Measurements from ENCODE around the gene SPACA4. TPM values are rescaled to one million over a fixed set of nuclear protein-coding genes. Genes with fewer than 3 reads are reported as not detected.

The SPACA4 gene
- total and polyA plus RNA-seq, 9 of the 15 experiments (the other 6 are each of a cell fraction or from before 2014, with no cell fraction given) = not detected

GRCh38 chr19:48624067-48624594 is 17.6 kb downstream of the SPACA4 start (continued):
- no peak for TF ChIP-seq HBP1 (CRISPR knock-in tag; IDR thresholded peaks at IDR 0.05)
- no peak; the same call in 1 of the 2 replicates for TF ChIP-seq NFRKB (IDR thresholded peaks at IDR 0.05; ENCODE audit: low read depth)
- no peak for TF ChIP-seq MLX (CRISPR knock-in tag; conservative IDR thresholded peaks at IDR 0.05)
- TF ChIP-seq SNAPC5 (CRISPR knock-in tag; IDR thresholded peaks at IDR 0.05) = no peak
- TF ChIP-seq, protein P1, sequence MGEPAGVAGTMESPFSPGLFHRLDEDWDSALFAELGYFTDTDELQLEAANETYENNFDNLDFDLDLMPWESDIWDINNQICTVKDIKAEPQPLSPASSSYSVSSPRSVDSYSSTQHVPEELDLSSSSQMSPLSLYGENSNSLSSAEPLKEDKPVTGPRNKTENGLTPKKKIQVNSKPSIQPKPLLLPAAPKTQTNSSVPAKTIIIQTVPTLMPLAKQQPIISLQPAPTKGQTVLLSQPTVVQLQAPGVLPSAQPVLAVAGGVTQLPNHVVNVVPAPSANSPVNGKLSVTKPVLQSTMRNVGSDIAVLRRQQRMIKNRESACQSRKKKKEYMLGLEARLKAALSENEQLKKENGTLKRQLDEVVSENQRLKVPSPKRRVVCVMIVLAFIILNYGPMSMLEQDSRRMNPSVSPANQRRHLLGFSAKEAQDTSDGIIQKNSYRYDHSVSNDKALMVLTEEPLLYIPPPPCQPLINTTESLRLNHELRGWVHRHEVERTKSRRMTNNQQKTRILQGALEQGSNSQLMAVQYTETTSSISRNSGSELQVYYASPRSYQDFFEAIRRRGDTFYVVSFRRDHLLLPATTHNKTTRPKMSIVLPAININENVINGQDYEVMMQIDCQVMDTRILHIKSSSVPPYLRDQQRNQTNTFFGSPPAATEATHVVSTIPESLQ (CRISPR knock-in tag; IDR thresholded peaks at IDR 0.05) = no peak
- 0 out of 2 replicates have a peak, but pooled peaks have one; percentile 43 for TF ChIP-seq RBM34 (IDR thresholded peaks at IDR 0.05; ENCODE audit: borderline replicate concordance, insufficient read depth, low read length)
- TF ChIP-seq, protein P2, sequence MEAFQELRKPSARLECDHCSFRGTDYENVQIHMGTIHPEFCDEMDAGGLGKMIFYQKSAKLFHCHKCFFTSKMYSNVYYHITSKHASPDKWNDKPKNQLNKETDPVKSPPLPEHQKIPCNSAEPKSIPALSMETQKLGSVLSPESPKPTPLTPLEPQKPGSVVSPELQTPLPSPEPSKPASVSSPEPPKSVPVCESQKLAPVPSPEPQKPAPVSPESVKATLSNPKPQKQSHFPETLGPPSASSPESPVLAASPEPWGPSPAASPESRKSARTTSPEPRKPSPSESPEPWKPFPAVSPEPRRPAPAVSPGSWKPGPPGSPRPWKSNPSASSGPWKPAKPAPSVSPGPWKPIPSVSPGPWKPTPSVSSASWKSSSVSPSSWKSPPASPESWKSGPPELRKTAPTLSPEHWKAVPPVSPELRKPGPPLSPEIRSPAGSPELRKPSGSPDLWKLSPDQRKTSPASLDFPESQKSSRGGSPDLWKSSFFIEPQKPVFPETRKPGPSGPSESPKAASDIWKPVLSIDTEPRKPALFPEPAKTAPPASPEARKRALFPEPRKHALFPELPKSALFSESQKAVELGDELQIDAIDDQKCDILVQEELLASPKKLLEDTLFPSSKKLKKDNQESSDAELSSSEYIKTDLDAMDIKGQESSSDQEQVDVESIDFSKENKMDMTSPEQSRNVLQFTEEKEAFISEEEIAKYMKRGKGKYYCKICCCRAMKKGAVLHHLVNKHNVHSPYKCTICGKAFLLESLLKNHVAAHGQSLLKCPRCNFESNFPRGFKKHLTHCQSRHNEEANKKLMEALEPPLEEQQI (IDR thresholded peaks at IDR 0.05) = no peak
- no peak for TF ChIP-seq IFI16 (CRISPR knock-in tag; IDR thresholded peaks at IDR 0.05)
- no peak for TF ChIP-seq ZBTB8A (IDR thresholded peaks at IDR 0.05; ENCODE audit: partially characterized antibody)
- no peak for TF ChIP-seq DACH1 (IDR thresholded peaks at IDR 0.05; ENCODE audit: partially characterized antibody)
- TF ChIP-seq, protein P3, sequence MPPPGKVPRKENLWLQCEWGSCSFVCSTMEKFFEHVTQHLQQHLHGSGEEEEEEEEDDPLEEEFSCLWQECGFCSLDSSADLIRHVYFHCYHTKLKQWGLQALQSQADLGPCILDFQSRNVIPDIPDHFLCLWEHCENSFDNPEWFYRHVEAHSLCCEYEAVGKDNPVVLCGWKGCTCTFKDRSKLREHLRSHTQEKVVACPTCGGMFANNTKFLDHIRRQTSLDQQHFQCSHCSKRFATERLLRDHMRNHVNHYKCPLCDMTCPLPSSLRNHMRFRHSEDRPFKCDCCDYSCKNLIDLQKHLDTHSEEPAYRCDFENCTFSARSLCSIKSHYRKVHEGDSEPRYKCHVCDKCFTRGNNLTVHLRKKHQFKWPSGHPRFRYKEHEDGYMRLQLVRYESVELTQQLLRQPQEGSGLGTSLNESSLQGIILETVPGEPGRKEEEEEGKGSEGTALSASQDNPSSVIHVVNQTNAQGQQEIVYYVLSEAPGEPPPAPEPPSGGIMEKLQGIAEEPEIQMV (tag; conservative IDR thresholded peaks at IDR 0.05; ENCODE audit: low read depth) = no peak
- TF ChIP-seq RUNX1 (IDR thresholded peaks at IDR 0.05; ENCODE audit: low read depth) = no peak
- no peak for TF ChIP-seq FOXA3 (CRISPR knock-in tag; conservative IDR thresholded peaks at IDR 0.05 in 1 of 2, IDR thresholded peaks at IDR 0.05 in 1 of 2)
- peak; percentile 78 for TF ChIP-seq RBFOX2 (IDR thresholded peaks at IDR 0.05; ENCODE audit: low read depth, low read length)
- peak; percentile 68 for TF ChIP-seq CCNT2 (IDR thresholded peaks at IDR 0.05; ENCODE audit: borderline replicate concordance, extremely low read depth, insufficient read length, low read depth, low read length)
- no peak for TF ChIP-seq TFAM (CRISPR knock-in tag; conservative IDR thresholded peaks at IDR 0.05)
